GM12878 (cell line): Measurements from ENCODE around the gene OR6Q1. TPM values are rescaled to one million over a fixed set of nuclear protein-coding genes. Genes with fewer than 3 reads are reported as not detected.

Experiments used
- ATAC-seq: fragments of 200-7000 bp; cut with Tn5 transposase; 3 replicates; pipeline ENCODE4 v1.9.1; 2020; ENCODE audit warnings: mild to moderate bottlenecking, moderate library complexity
- Bru-seq: library from RNA; stranded (reverse); fragments of 400-500 nt; gene quantifications from one replicate; lab custom pipeline; 2021; lab: Mats Ljungman, UMichigan
- BruChase-seq, 2 experiments: library from RNA; stranded (reverse); fragments of 400-500 nt; gene quantifications; one replicate each; lab custom pipeline; 2021; lab: Mats Ljungman, UMichigan
- BruUV-seq: library from RNA; stranded (reverse); fragments of 400-500 nt; replicated peaks from 2 replicates; lab custom pipeline; 2021; lab: Mats Ljungman, UMichigan
- CTCF ChIA-PET: fragments of 300-600 bp; sonication (Branson Sonifier 250); formaldehyde crosslinking; extraction: SDS; loops from one replicate; lab custom pipeline; 2021; ENCODE audit warnings: inconsistent platforms; lab: Yijun Ruan, JAX
- POLR2A ChIA-PET: fragments of 350-600 bp; formaldehyde crosslinking; extraction: SDS; loops from one replicate; lab custom pipeline; 2021; ENCODE audit warnings: inconsistent platforms; lab: Charles Lee
- RAD21 ChIA-PET: fragments of 300-600 bp; sonication (Branson Sonifier 250); formaldehyde crosslinking; loops from one replicate; lab custom pipeline; 2023; ENCODE audit warnings: antibody characterized with exemption; ENCODE audit not compliant: unreplicated experiment; lab: Charles Lee
- SMC1A ChIA-PET: fragments of 300-600 bp; sonication (Branson Sonifier 250); formaldehyde crosslinking; loops from one replicate; lab custom pipeline; 2023; ENCODE audit not compliant: unreplicated experiment, uncharacterized antibody; lab: Charles Lee
- DNase-seq: peaks from one replicate; pipeline ENCODE4 v3.0.0-alpha.2; 2011; ENCODE audit warnings: low read depth, low spot score
- FAIRE-seq: peaks from 3 replicates; lab custom pipeline; 2011; peaks lifted over from hg19 to GRCh38; lab: Jason Lieb, UNC
- H2AFZ ChIP-seq: 2 replicates; pipeline ENCODE4 v1.6.0; 2011; ENCODE audit warnings: low read depth, low read length, control low read depth; ENCODE audit not compliant: control insufficient read depth
- H3K27ac ChIP-seq: 2 replicates; pipeline ENCODE4 v1.5.1; 2011; ENCODE audit warnings: control low read depth; ENCODE audit not compliant: control insufficient read depth, insufficient read depth
- H3K27me3 ChIP-seq, 2 experiments: replicated peaks in 1 of 2; 2 replicates each; pipeline versions ENCODE4 v1.6.0 to v1.6.1; 2011; ENCODE audit warnings: low read length in 1 of 2; ENCODE audit not compliant: control insufficient read depth in 2 of 2, insufficient read depth in 2 of 2
- H3K36me3 ChIP-seq, 2 experiments: 2 replicates each; pipeline ENCODE4 v1.5.1; 2011; ENCODE audit warnings: low read length in 1 of 2; ENCODE audit not compliant: control insufficient read depth in 2 of 2, insufficient read depth in 2 of 2
- H3K4me1 ChIP-seq: 2 replicates; pipeline ENCODE4 v1.6.1; 2011; ENCODE audit warnings: mild to moderate bottlenecking, low read length, moderate library complexity, mixed read lengths; ENCODE audit not compliant: control insufficient read depth, insufficient read depth
- H3K4me2 ChIP-seq: 2 replicates; pipeline ENCODE4 v1.6.0; 2011; ENCODE audit warnings: control low read depth; ENCODE audit not compliant: control insufficient read depth, insufficient read depth
- H3K4me3 ChIP-seq: fragments of 200-600 bp; sonication (generic); 2 replicates; pipeline ENCODE4 v1.5.1; 2016
- H3K79me2 ChIP-seq: 2 replicates; pipeline ENCODE4 v1.6.0; 2011; ENCODE audit warnings: low read length; ENCODE audit not compliant: control insufficient read depth, insufficient read depth
- H3K9ac ChIP-seq: 2 replicates; pipeline ENCODE4 v1.8.0; 2011; ENCODE audit warnings: low read length, control low read depth, mixed read lengths; ENCODE audit not compliant: control insufficient read depth, insufficient read depth
- H3K9me3 ChIP-seq: replicated peaks from 3 replicates; pipeline ENCODE4 v1.5.1; 2011; ENCODE audit warnings: mild to moderate bottlenecking, low read length; ENCODE audit not compliant: control insufficient read depth, insufficient read depth
- H4K20me1 ChIP-seq: 2 replicates; pipeline ENCODE4 v1.6.0; 2011; ENCODE audit not compliant: control insufficient read depth, insufficient read depth
- ETV6 ChIP-seq, 2 experiments: fragments of 450-650 bp in 1 of 2; IDR thresholded peaks in 1 of 2; conservative IDR thresholded peaks in 1 of 2; 2 replicates each; pipeline ENCODE4 v1.6.1; 2014; ENCODE audit warnings: antibody characterized with exemption in 1 of 2, borderline replicate concordance in 1 of 2, low read depth in 1 of 2, mild to moderate bottlenecking in 1 of 2, moderate library complexity in 1 of 2
- KDM1A ChIP-seq: fragments of 200-600 bp; sonication (generic); IDR thresholded peaks from 2 replicates; pipeline ENCODE4 v1.6.1; 2016; ENCODE audit warnings: borderline replicate concordance
- TARDBP ChIP-seq: IDR thresholded peaks from 2 replicates; pipeline ENCODE4 v1.6.1; 2016; ENCODE audit warnings: borderline replicate concordance
- TCF3 ChIP-seq: IDR thresholded peaks from 2 replicates; pipeline ENCODE4 v1.6.1; 2012; ENCODE audit warnings: low read depth, mild to moderate bottlenecking, low read length, borderline replicate concordance; ENCODE audit not compliant: insufficient read depth
- in situ Hi-C: fragments of 300-500 bp; cut with MboI; formaldehyde crosslinking; loops from 9 replicates; pipeline ENCODE4 v1.14.3; 2018; ENCODE audit warnings: mixed read lengths
- intact Hi-C: fragments of 100-400 bp; cut with micrococcal nuclease; formaldehyde crosslinking; loops from one replicate; pipeline ENCODE4 v1.14.2; 2022; ENCODE audit not compliant: unreplicated experiment
- long read RNA-seq, 2 experiments: library from polyadenylated mRNA; unstranded; transcript quantifications; one replicate each; pipeline ENCODE4 v2.0.0, GENCODE V29; 2019 to 2020
- polyA minus RNA-seq, 3 experiments: library from RNA; depleted of rRNA, polyadenylated mRNA; stranded (reverse); fragments of >200 nt; gene quantifications; 2 replicates each; pipeline ENCODE4 v1.2.3, GENCODE V29; 2011
- polyA plus RNA-seq, 11 experiments: library from polyadenylated mRNA; depleted of rRNA in 4 of 11; unstranded in 6 of 11; stranded (reverse) in 5 of 11; fragments of >200 nt; fragmentation: Nextera tagmentation in 4 of 11; fragmentation: Illumina TruSeq in 1 of 11; extraction: Ambion mirVana in 4 of 11; extraction: Trizol in 1 of 11; gene quantifications; 1 replicate in 1 of 11; 2 replicates in 10 of 11; pipeline versions ENCODE4 v1.2.1 to v1.2.3, GENCODE V29; 2011 to 2016; ENCODE audit warnings: inconsistent platforms in 2 of 11, missing spikeins in 2 of 11, low read depth in 1 of 11
- total RNA-seq, 4 experiments: library from RNA; depleted of rRNA in 3 of 4; stranded (reverse); fragments of >200 nt in 3 of 4; fragmentation: Illumina TruSeq in 1 of 4; extraction: Trizol in 1 of 4; gene quantifications; 2 replicates each; pipeline versions ENCODE4 v1.2.1 to v1.2.3, GENCODE V29; 2013 to 2021
- TF ChIP-seq, protein P1 (sequence below), 3 experiments: IDR thresholded peaks in 2 of 3; conservative IDR thresholded peaks in 1 of 3; 2 replicates each; pipeline ENCODE4 v1.5.1; 2011; ENCODE audit warnings: low read depth in 3 of 3, low read length in 3 of 3, mild to moderate bottlenecking in 3 of 3, control low read depth in 2 of 3, moderate library complexity in 2 of 3, inconsistent platforms in 1 of 3, mixed read lengths in 1 of 3; ENCODE audit not compliant: control insufficient read depth in 2 of 3, insufficient read depth in 1 of 3; ENCODE audit errors: extremely low read depth in 1 of 3
- TF ChIP-seq, protein P2 (sequence below): fragments of 450-650 bp; IDR thresholded peaks from 2 replicates; pipeline ENCODE4 v1.6.1; 2017; ENCODE audit warnings: antibody characterized with exemption, mild to moderate bottlenecking, moderate library complexity

The OR6Q1 gene
- total RNA-seq (2013; cell fraction: nucleolus; rRNA removed): 1.2 and 1.3 TPM in 2 replicates
- total RNA-seq (2014; rRNA removed) (not detected in 2 replicates), total RNA-seq (2014; rRNA removed; fragmentation: Illumina TruSeq; extraction: Trizol) (not detected in 2 replicates), total RNA-seq (2021) (not detected in 2 replicates), polyA plus RNA-seq (2011; rRNA removed) (not detected in 2 replicates), polyA plus RNA-seq (2014; fragmentation: Illumina TruSeq; extraction: Trizol) (not detected in 2 replicates), polyA plus RNA-seq (2014; fragmentation: Nextera tagmentation; extraction: Ambion mirVana) (not detected), polyA plus RNA-seq (2014; rRNA removed) (not detected in 2 replicates), polyA plus RNA-seq (2016; fragmentation: Nextera tagmentation; extraction: Ambion mirVana) (not detected), polyA minus RNA-seq (2011; rRNA and poly(A)+ RNA removed) (0.29 TPM in 1 of 2 replicates, not detected in the other), Bru-seq, nascent RNA (percentile 32 among the genes with signal in this experiment), BruChase-seq, experiment 1, labeled RNA remaining after a 6-hour chase (not detected), BruChase-seq, experiment 2, labeled RNA remaining after a 2-hour chase (not detected)
- polyA plus RNA-seq (2011; ENCODE audit: low read depth): not detected
- not detected in 2 replicates for polyA plus RNA-seq (2011; cell fraction: cytosol; rRNA removed)
- not detected in 2 replicates for polyA plus RNA-seq (2011; cell fraction: nucleus; rRNA removed)
- polyA plus RNA-seq (2012): not detected in 2 replicates
- polyA minus RNA-seq (2011; cell fraction: cytosol; rRNA and poly(A)+ RNA removed): not detected in 2 replicates
- polyA minus RNA-seq (2011; cell fraction: nucleus; rRNA and poly(A)+ RNA removed): 0.24 TPM in 1 of 2 replicates, not detected in the other
- long read RNA-seq, experiment 1: 0 reads
- long read RNA-seq, experiment 2: 0 reads

DNA sequence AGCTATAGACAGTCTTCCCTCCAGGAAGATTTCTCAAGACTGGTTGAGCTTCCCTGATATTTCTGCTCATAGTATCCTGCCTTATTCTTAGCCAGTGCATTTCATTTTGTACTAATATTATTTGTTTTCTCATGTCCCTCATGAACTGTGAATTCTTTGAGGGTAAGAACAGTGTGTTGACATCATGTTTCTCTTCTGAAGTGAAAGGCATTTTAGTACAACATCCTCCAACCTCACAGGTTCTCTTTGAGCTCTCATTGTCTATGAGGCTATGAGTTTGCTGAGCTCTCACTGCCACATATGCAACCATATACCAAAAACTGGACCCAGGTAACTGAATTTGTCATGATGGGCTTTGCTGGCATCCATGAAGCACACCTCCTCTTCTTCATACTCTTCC, at the start of gene OR6Q1:
TSS of gene OR6Q1 (plus strand) at position 301 of the 400 bp plus-strand sequence. CDS start at position 301, 0 bp downstream.
- H4K20me1 ChIP-seq: no peaks in the 10 kb centered on the region
- H3K9ac ChIP-seq: no peak within 1 kb of the TSS
- no TSS peak for BruUV-seq
- no peaks in the 10 kb centered on the region for H3K27me3 ChIP-seq
- ATAC-seq (no peak), DNase-seq (no peak), FAIRE-seq (no peak)
- ChIA-PET SMC1A (interaction anchor here (0.5 to 1.0 kb wide), 2 partner anchors 123 to 495 kb away, joined by 3 read pairs; no protein-coding TSS in a partner anchor), RAD21 (no interaction called here), CTCF (no interaction called here), POLR2A (no interaction called here)
- H3K9me3 ChIP-seq: no peaks in the 10 kb centered on the region
- TF ChIP-seq ETV6 (conservative IDR thresholded peaks at IDR 0.05 in 1 of 2, IDR thresholded peaks at IDR 0.05 in 1 of 2; ENCODE audit: borderline replicate concordance in 1 of 2, low read depth in 1 of 2) (no peak), TCF3 (no peak), KDM1A (no peak), TARDBP (no peak)
- TF ChIP-seq, protein P1, sequence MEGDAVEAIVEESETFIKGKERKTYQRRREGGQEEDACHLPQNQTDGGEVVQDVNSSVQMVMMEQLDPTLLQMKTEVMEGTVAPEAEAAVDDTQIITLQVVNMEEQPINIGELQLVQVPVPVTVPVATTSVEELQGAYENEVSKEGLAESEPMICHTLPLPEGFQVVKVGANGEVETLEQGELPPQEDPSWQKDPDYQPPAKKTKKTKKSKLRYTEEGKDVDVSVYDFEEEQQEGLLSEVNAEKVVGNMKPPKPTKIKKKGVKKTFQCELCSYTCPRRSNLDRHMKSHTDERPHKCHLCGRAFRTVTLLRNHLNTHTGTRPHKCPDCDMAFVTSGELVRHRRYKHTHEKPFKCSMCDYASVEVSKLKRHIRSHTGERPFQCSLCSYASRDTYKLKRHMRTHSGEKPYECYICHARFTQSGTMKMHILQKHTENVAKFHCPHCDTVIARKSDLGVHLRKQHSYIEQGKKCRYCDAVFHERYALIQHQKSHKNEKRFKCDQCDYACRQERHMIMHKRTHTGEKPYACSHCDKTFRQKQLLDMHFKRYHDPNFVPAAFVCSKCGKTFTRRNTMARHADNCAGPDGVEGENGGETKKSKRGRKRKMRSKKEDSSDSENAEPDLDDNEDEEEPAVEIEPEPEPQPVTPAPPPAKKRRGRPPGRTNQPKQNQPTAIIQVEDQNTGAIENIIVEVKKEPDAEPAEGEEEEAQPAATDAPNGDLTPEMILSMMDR (IDR thresholded peaks at IDR 0.05 in 2 of 3, conservative IDR thresholded peaks at IDR 0.05 in 1 of 3; ENCODE audit: control insufficient read depth in 2 of 3, extremely low read depth in 1 of 3, insufficient read depth in 1 of 3, low read depth in 3 of 3, low read length in 3 of 3): no peak
- TF ChIP-seq, protein P2, sequence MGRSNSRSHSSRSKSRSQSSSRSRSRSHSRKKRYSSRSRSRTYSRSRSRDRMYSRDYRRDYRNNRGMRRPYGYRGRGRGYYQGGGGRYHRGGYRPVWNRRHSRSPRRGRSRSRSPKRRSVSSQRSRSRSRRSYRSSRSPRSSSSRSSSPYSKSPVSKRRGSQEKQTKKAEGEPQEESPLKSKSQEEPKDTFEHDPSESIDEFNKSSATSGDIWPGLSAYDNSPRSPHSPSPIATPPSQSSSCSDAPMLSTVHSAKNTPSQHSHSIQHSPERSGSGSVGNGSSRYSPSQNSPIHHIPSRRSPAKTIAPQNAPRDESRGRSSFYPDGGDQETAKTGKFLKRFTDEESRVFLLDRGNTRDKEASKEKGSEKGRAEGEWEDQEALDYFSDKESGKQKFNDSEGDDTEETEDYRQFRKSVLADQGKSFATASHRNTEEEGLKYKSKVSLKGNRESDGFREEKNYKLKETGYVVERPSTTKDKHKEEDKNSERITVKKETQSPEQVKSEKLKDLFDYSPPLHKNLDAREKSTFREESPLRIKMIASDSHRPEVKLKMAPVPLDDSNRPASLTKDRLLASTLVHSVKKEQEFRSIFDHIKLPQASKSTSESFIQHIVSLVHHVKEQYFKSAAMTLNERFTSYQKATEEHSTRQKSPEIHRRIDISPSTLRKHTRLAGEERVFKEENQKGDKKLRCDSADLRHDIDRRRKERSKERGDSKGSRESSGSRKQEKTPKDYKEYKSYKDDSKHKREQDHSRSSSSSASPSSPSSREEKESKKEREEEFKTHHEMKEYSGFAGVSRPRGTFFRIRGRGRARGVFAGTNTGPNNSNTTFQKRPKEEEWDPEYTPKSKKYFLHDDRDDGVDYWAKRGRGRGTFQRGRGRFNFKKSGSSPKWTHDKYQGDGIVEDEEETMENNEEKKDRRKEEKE: no peak
- H2AFZ ChIP-seq: no peak within 1 kb of the TSS
- no peak within 1 kb of the TSS for H3K4me2 ChIP-seq
- no peak within 1 kb of the TSS for H3K4me3 ChIP-seq
- H3K79me2 ChIP-seq: no peaks in the 10 kb centered on the region
- no peaks in the 10 kb centered on the region for H3K36me3 ChIP-seq
- intact Hi-C loops (no loop called here), in situ Hi-C loops (no loop called here)
- H3K4me1 ChIP-seq: no peaks in the 10 kb centered on the region
- no peak within 1 kb of the TSS for H3K27ac ChIP-seq
